ENCODE measurements around the gene CDC14A.

DNA sequence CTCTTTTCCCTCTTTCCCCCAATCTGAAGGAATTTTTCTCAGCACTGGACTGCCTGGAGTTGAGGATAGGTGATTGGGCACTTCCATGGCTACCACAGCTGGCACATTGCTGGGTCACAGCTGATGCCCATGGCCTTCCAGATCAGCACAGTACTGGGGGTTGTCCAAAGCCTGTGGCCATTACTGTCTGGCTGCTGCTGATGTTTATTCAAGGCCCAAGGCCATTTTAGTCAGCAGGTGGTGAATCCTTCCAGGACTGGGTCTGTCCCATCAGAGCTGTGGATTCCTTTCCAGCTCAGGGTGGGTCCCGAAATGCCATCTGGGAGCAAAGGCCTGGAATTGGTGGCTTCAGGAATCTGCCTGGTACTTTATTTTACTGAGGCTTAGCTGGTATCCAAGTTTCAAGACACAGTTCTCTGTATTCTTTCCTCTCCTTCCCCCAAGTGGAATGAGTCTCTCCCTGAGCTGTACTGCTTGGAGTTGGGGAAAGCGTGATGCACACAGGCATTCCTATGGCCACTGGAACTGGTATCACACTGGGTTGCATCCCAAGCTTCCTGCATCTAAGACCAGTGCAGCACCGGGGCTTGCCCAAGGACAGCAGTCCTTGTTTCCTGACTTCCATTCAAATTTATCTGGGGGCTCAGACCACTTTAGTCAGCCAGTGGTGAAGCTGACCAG, 204.8 kb downstream of the CDC14A start:
- TF ChIP-seq CTCF (IDR thresholded peaks at IDR 0.05; ENCODE audit: insufficient read depth, low read length, poor library complexity, severe bottlenecking) (no peak), EZH2phosphoT487 (conservative IDR thresholded peaks at IDR 0.05; ENCODE audit: low read length) (no peak)
